Measurements from ENCODE around the gene MAP3K8.

The MAP3K8 gene

DNA sequence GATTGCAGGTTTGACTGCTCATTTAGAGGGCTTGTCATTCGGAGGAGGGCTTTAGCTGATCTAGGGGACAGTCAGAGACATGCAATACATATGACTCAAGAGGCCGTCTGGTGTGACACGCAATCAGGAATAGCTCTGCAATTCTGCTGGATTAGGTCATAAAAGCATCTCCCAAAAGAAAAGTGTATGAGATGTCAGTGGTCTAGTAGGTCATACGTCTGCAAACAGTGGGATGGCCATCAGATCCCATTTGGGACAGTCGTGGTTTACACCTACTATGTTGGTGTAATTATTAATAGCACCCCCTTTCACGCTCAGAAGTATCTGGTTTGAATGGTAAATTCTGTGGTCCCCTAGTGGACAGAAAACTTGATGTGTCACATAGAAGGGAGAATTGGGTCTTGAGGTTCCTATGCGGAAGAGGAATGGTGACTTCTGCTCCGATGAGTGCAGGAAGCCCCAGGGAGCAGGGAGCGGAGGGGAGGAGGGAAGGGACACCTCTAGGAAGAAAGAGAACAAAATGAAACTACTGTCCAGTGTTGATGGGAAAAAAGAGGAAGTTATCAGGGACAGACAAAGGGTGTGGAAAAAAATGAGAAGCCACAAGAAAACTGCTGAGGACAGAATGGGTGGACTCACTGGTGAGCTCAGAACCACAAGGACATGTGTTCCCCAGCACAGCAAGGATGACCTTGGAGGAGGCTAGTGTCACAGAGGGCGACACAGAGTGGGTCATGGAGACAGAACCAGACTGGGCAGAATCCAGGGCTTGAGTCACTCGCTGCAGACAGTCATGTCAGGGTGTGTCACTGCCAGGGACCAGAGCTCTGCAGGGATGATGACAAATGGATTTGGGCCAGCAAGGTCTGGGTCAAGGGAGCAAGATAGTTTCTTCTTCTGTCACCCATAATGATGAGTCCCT, 59.9 kb downstream of the MAP3K8 start:
- H2BK120ac ChIP-seq (ENCODE audit: low read depth, low read length): no peak overlapping the region
- no peak for DNase-seq (ENCODE audit: low spot score)
- H3K4me3 ChIP-seq (ENCODE audit: low read length in 2 of 2): no peak overlapping the region
- H2AK5ac ChIP-seq (ENCODE audit: low read depth, low read length): no peak overlapping the region
- WGBS, 2 donors (ENCODE audit: extremely low coverage in 2 of 2, insufficient read length in 2 of 2, insufficient replicate concordance in 1 of 2): no CpG with 5 or more reads among the region's 11 CpGs
- H4K91ac ChIP-seq (ENCODE audit: low read depth, low read length, poor library complexity): no peak overlapping the region
- H3K36me3 ChIP-seq (replicated peaks in 1 of 2; ENCODE audit: control insufficient read depth in 2 of 2, insufficient read depth in 2 of 2, low read length in 2 of 2): no peaks in the 10 kb centered on the region
- H3K27me3 ChIP-seq (ENCODE audit: control insufficient read depth in 3 of 3, insufficient read depth in 3 of 3, low read depth in 1 of 3, low read length in 3 of 3): peaks cover 0 to 32% (median 0%) of the 10 kb centered on the region in 3 experiments
- H3K27ac ChIP-seq (replicated peaks; ENCODE audit: low read length): no peak overlapping the region
- no peaks in the 10 kb centered on the region for H3K9me3 ChIP-seq (replicated peaks in 1 of 2; ENCODE audit: control insufficient read depth in 2 of 2, insufficient read depth in 1 of 2, low read depth in 1 of 2, low read length in 2 of 2)
- H3K4me2 ChIP-seq (ENCODE audit: insufficient read depth, low read length, poor library complexity, severe bottlenecking): no peak overlapping the region
- H3K18ac ChIP-seq (ENCODE audit: low read length): no peak overlapping the region
- H3K9ac ChIP-seq (ENCODE audit: low read depth, low read length, poor library complexity): no peak overlapping the region
- no peak overlapping the region for H4K8ac ChIP-seq (ENCODE audit: low read depth, low read length)
- no peak overlapping the region for H2BK12ac ChIP-seq (ENCODE audit: low read length)
- no peak overlapping the region for H2BK5ac ChIP-seq (ENCODE audit: low read length)
- H2BK15ac ChIP-seq (ENCODE audit: low read length): no peak overlapping the region
- H3K4me1 ChIP-seq (ENCODE audit: control insufficient read depth in 2 of 2, insufficient read depth in 1 of 2, low read depth in 1 of 2, low read length in 2 of 2): peaks cover 4 to 5% of the 10 kb centered on the region in 2 donors
- H3K79me1 ChIP-seq (ENCODE audit: low read depth, low read length): no peaks in the 10 kb centered on the region
- no peak overlapping the region for H3K23ac ChIP-seq (ENCODE audit: low read depth, low read length, poor library complexity)
- H3K14ac ChIP-seq (ENCODE audit: low read length): no peak overlapping the region
- H3K4ac ChIP-seq (ENCODE audit: low read length): no peak overlapping the region
- no peak overlapping the region for H2AFZ ChIP-seq (ENCODE audit: low read length)

DNA sequence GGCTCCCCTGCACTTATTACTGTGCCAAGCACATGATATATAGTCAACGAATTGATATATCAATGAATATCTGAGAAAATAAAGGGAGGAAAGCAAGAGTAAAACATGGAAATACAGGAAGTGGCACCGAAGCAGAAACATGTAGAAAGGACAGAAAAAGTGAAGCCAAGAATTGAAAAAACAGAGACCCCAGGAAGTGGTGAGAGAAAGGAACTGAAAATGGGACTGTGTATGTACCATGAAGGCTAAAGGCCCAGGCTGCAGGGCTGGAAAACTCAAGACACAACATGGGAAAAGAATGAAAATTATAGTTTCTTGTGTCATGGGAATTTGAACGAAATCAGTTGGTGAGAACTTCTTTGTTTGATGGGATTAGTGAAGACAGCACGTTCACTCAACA, 60.6 kb downstream of the MAP3K8 start:
- DNase-seq (ENCODE audit: low spot score): no peak
- Histone ChIP-seq H3K36me3 (replicated peaks in 1 of 2; ENCODE audit: control insufficient read depth in 2 of 2, insufficient read depth in 2 of 2, low read length in 2 of 2) (no peaks in the 10 kb centered on the region), H3K18ac (ENCODE audit: low read length) (no peak overlapping the region), H2AK5ac (ENCODE audit: low read depth, low read length) (no peak overlapping the region), H3K27me3 (ENCODE audit: control insufficient read depth in 3 of 3, insufficient read depth in 3 of 3, low read depth in 1 of 3, low read length in 3 of 3) (peaks cover 0 to 25% (median 0%) of the 10 kb centered on the region in 3 experiments), H3K23ac (ENCODE audit: low read depth, low read length, poor library complexity) (no peak overlapping the region), H2AFZ (ENCODE audit: low read length) (no peak overlapping the region), H3K27ac (replicated peaks; ENCODE audit: low read length) (no peak overlapping the region), H2BK15ac (ENCODE audit: low read length) (no peak overlapping the region), H3K4me1 (ENCODE audit: control insufficient read depth in 2 of 2, insufficient read depth in 1 of 2, low read depth in 1 of 2, low read length in 2 of 2) (peaks cover 0 to under 1% of the 10 kb centered on the region in 2 donors), H3K14ac (ENCODE audit: low read length) (no peak overlapping the region), H3K4me3 (ENCODE audit: low read length in 2 of 2) (no peak overlapping the region), H2BK5ac (ENCODE audit: low read length) (no peak overlapping the region), H3K79me1 (ENCODE audit: low read depth, low read length) (no peaks in the 10 kb centered on the region), H4K91ac (ENCODE audit: low read depth, low read length, poor library complexity) (no peak overlapping the region), H3K9me3 (replicated peaks in 1 of 2; ENCODE audit: control insufficient read depth in 2 of 2, insufficient read depth in 1 of 2, low read depth in 1 of 2, low read length in 2 of 2) (no peaks in the 10 kb centered on the region), H2BK12ac (ENCODE audit: low read length) (no peak overlapping the region), H3K9ac (ENCODE audit: low read depth, low read length, poor library complexity) (no peak overlapping the region), H3K4me2 (ENCODE audit: insufficient read depth, low read length, poor library complexity, severe bottlenecking) (no peak overlapping the region), H4K8ac (ENCODE audit: low read depth, low read length) (no peak overlapping the region), H3K4ac (ENCODE audit: low read length) (no peak overlapping the region), H2BK120ac (ENCODE audit: low read depth, low read length) (no peak overlapping the region)
- WGBS, 2 donors (ENCODE audit: extremely low coverage in 2 of 2, insufficient read length in 2 of 2, insufficient replicate concordance in 1 of 2): no CpG with 5 or more reads among the region's 4 CpGs

DNA sequence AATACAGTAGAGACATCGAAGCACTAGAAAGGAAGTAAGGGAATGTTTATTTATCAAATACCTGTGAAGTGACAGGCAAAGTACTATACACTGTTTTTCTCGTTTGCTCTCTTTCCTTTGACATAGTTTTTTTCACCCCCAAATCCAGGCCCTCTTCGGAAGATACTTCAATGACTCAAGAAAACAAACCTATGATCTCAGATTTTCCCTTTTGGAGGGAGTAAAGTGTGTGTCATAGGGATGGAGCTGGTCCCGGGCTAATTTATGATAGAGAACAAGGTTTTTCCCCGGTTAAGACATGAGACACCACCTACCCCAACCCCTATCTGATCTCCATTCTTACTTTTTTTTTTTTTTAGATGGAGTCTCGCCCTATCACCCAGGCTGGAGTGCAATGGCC, 61.7 kb downstream of the MAP3K8 start:
- Histone ChIP-seq H2BK5ac (ENCODE audit: low read length) (no peak overlapping the region), H2BK120ac (ENCODE audit: low read depth, low read length) (no peak overlapping the region), H4K8ac (ENCODE audit: low read depth, low read length) (no peak overlapping the region), H4K91ac (ENCODE audit: low read depth, low read length, poor library complexity) (no peak overlapping the region), H3K4me2 (ENCODE audit: insufficient read depth, low read length, poor library complexity, severe bottlenecking) (no peak overlapping the region), H3K14ac (ENCODE audit: low read length) (no peak overlapping the region), H3K4me1 (ENCODE audit: control insufficient read depth in 2 of 2, insufficient read depth in 1 of 2, low read depth in 1 of 2, low read length in 2 of 2) (no peaks in the 10 kb centered on the region), H3K79me1 (ENCODE audit: low read depth, low read length) (no peaks in the 10 kb centered on the region), H3K4me3 (ENCODE audit: low read length in 2 of 2) (no peak overlapping the region), H2BK15ac (ENCODE audit: low read length) (no peak overlapping the region), H3K23ac (ENCODE audit: low read depth, low read length, poor library complexity) (no peak overlapping the region), H3K36me3 (replicated peaks in 1 of 2; ENCODE audit: control insufficient read depth in 2 of 2, insufficient read depth in 2 of 2, low read length in 2 of 2) (no peaks in the 10 kb centered on the region), H2BK12ac (ENCODE audit: low read length) (no peak overlapping the region), H3K27me3 (ENCODE audit: control insufficient read depth in 3 of 3, insufficient read depth in 3 of 3, low read depth in 1 of 3, low read length in 3 of 3) (peaks cover 0 to 23% (median 0%) of the 10 kb centered on the region in 3 experiments), H3K27ac (replicated peaks; ENCODE audit: low read length) (no peak overlapping the region), H2AK5ac (ENCODE audit: low read depth, low read length) (no peak overlapping the region), H3K9ac (ENCODE audit: low read depth, low read length, poor library complexity) (no peak overlapping the region), H2AFZ (ENCODE audit: low read length) (no peak overlapping the region), H3K9me3 (replicated peaks in 1 of 2; ENCODE audit: control insufficient read depth in 2 of 2, insufficient read depth in 1 of 2, low read depth in 1 of 2, low read length in 2 of 2) (no peaks in the 10 kb centered on the region), H3K4ac (ENCODE audit: low read length) (no peak overlapping the region), H3K18ac (ENCODE audit: low read length) (no peak overlapping the region)
- no CpG with 5 or more reads among the region's 6 CpGs for WGBS, 2 donors (ENCODE audit: extremely low coverage in 2 of 2, insufficient read length in 2 of 2, insufficient replicate concordance in 1 of 2)
- DNase-seq (ENCODE audit: low spot score): no peak

DNA sequence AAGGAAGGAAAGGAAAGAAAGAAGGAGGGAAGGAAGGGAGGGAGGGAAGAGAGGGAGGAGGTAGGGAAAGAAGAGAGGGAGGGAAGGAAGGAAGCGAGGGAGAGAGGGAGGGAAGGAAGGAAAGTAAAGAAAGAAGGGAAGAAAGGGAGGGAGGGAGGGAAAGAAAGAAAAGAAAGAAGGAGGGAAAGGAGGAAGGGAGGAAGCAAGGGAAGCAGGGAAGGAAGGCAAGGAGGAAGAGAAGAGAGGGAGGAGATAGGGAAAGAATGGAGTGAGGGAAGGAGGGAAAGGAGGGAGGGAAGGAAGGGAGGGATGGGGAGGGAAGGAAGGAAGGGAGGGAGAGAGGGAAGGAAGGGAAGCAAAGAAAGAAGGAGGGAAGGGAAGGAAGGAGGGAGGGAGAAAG, 65.8 kb downstream of the MAP3K8 start:
- no peak overlapping the region for H2AK5ac ChIP-seq (ENCODE audit: low read depth, low read length)
- no peak overlapping the region for H3K23ac ChIP-seq (ENCODE audit: low read depth, low read length, poor library complexity)
- no peak overlapping the region for H2BK120ac ChIP-seq (ENCODE audit: low read depth, low read length)
- no peak overlapping the region for H3K18ac ChIP-seq (ENCODE audit: low read length)
- H4K91ac ChIP-seq (ENCODE audit: low read depth, low read length, poor library complexity): no peak overlapping the region
- no peaks in the 10 kb centered on the region for H3K36me3 ChIP-seq (replicated peaks in 1 of 2; ENCODE audit: control insufficient read depth in 2 of 2, insufficient read depth in 2 of 2, low read length in 2 of 2)
- no peak overlapping the region for H2AFZ ChIP-seq (ENCODE audit: low read length)
- H3K4me3 ChIP-seq (ENCODE audit: low read length in 2 of 2): no peak overlapping the region
- WGBS, 2 donors (ENCODE audit: extremely low coverage in 2 of 2, insufficient read length in 2 of 2, insufficient replicate concordance in 1 of 2): no CpG with 5 or more reads among the region's 1 CpG
- no peaks in the 10 kb centered on the region for H3K79me1 ChIP-seq (ENCODE audit: low read depth, low read length)
- H3K27me3 ChIP-seq (ENCODE audit: control insufficient read depth in 3 of 3, insufficient read depth in 3 of 3, low read depth in 1 of 3, low read length in 3 of 3): peaks cover 0 to 31% (median 0%) of the 10 kb centered on the region in 3 experiments
- H2BK5ac ChIP-seq (ENCODE audit: low read length): no peak overlapping the region
- H2BK12ac ChIP-seq (ENCODE audit: low read length): no peak overlapping the region
- H3K14ac ChIP-seq (ENCODE audit: low read length): no peak overlapping the region
- H4K8ac ChIP-seq (ENCODE audit: low read depth, low read length): no peak overlapping the region
- H3K9ac ChIP-seq (ENCODE audit: low read depth, low read length, poor library complexity): no peak overlapping the region
- H3K4me1 ChIP-seq (ENCODE audit: control insufficient read depth in 2 of 2, insufficient read depth in 1 of 2, low read depth in 1 of 2, low read length in 2 of 2): no peaks in the 10 kb centered on the region
- no peak overlapping the region for H3K4ac ChIP-seq (ENCODE audit: low read length)
- no peaks in the 10 kb centered on the region for H3K9me3 ChIP-seq (replicated peaks in 1 of 2; ENCODE audit: control insufficient read depth in 2 of 2, insufficient read depth in 1 of 2, low read depth in 1 of 2, low read length in 2 of 2)
- no peak overlapping the region for H3K4me2 ChIP-seq (ENCODE audit: insufficient read depth, low read length, poor library complexity, severe bottlenecking)
- H2BK15ac ChIP-seq (ENCODE audit: low read length): no peak overlapping the region
- DNase-seq (ENCODE audit: low spot score): no peak
- H3K27ac ChIP-seq (replicated peaks; ENCODE audit: low read length): no peak overlapping the region

Measured in neuronal stem cell (in vitro differentiated cells).